CD14-positive monocyte (primary cell): ENCODE measurements around the gene DENND4A. TPM values are rescaled to one million over a fixed set of nuclear protein-coding genes. Genes with fewer than 3 reads are reported as not detected.

Experiments used
- DNase-seq, 3 donors: peaks; one replicate each; pipeline ENCODE4 v3.0.0-alpha.2; 2011 to 2022
- H2AFZ ChIP-seq: 2 replicates; pipeline ENCODE4 v1.6.0; 2012; ENCODE audit warnings: mild to moderate bottlenecking, low read depth, low read length, inconsistent platforms; ENCODE audit not compliant: insufficient read depth, poor library complexity, severe bottlenecking
- H3K27ac ChIP-seq, 2 donors: 1 replicate in 1 of 2; 2 replicates in 1 of 2; pipeline ENCODE4 v1.5.1; 2012 to 2013; ENCODE audit warnings: low read length in 2 of 2, control low read depth in 1 of 2, inconsistent platforms in 1 of 2, low read depth in 1 of 2, mild to moderate bottlenecking in 1 of 2
- H3K27me3 ChIP-seq, 2 donors: one replicate each; pipeline versions ENCODE4 v1.6.0 to v1.6.1; 2011 to 2013; ENCODE audit warnings: low read length in 2 of 2; ENCODE audit not compliant: control insufficient read depth in 2 of 2, insufficient read depth in 2 of 2
- H3K36me3 ChIP-seq, 2 donors: replicated peaks in 1 of 2; 1 replicate in 1 of 2; 2 replicates in 1 of 2; pipeline versions ENCODE4 v1.5.1 to v1.6.1; 2012 to 2013; ENCODE audit warnings: low read length in 2 of 2, control low read depth in 1 of 2, inconsistent platforms in 1 of 2, mild to moderate bottlenecking in 1 of 2; ENCODE audit not compliant: insufficient read depth in 2 of 2, control insufficient read depth in 1 of 2
- H3K4me1 ChIP-seq, 2 donors: 1 replicate in 1 of 2; 2 replicates in 1 of 2; pipeline versions ENCODE4 v1.5.1 to v1.6.1; 2012 to 2013; ENCODE audit warnings: low read length in 2 of 2, control low read depth in 1 of 2, inconsistent platforms in 1 of 2, mild to moderate bottlenecking in 1 of 2, moderate library complexity in 1 of 2; ENCODE audit not compliant: insufficient read depth in 2 of 2, control insufficient read depth in 1 of 2
- H3K4me2 ChIP-seq: replicated peaks from 2 replicates; pipeline ENCODE3; 2012; ENCODE audit warnings: low read length, moderate library complexity, mild to moderate bottlenecking; ENCODE audit not compliant: poor library complexity, severe bottlenecking; ENCODE audit errors: extremely low read depth
- H3K4me3 ChIP-seq, 3 experiments: fragments of 200-600 bp in 1 of 3; sonication (generic) in 1 of 3; replicated peaks in 1 of 3; 1 replicate in 2 of 3; 2 replicates in 1 of 3; pipeline ENCODE4 v1.5.1; 2011 to 2013; ENCODE audit warnings: low read length in 3 of 3, mild to moderate bottlenecking in 3 of 3, control low read depth in 2 of 3, low read depth in 2 of 3, inconsistent platforms in 1 of 3, moderate library complexity in 1 of 3
- H3K79me2 ChIP-seq: 2 replicates; pipeline ENCODE4 v1.6.0; 2012; ENCODE audit warnings: mild to moderate bottlenecking, control low read depth, inconsistent platforms, low read length, moderate library complexity; ENCODE audit not compliant: insufficient read depth
- H3K9ac ChIP-seq: 2 replicates; pipeline ENCODE4 v1.6.0; 2017; ENCODE audit warnings: low read length, mild to moderate bottlenecking; ENCODE audit not compliant: insufficient read depth, poor library complexity, severe bottlenecking
- H3K9me3 ChIP-seq, 2 donors: replicated peaks in 1 of 2; 1 replicate in 1 of 2; 2 replicates in 1 of 2; pipeline versions ENCODE4 v1.5.1 to v1.6.1; 2012 to 2013; ENCODE audit warnings: low read length in 2 of 2, control low read depth in 1 of 2; ENCODE audit not compliant: control insufficient read depth in 1 of 2, insufficient read depth in 1 of 2
- H4K20me1 ChIP-seq: 2 replicates; pipeline ENCODE4 v1.6.0; 2012; ENCODE audit warnings: mild to moderate bottlenecking, low read length, control low read depth, moderate library complexity; ENCODE audit not compliant: insufficient read depth
- H3K27ac Mint-ChIP-seq, 7 donors: one replicate each; pipeline ENCODE4 v1.8.0; 2020; ENCODE audit warnings: mild to moderate bottlenecking in 7 of 7, mixed read lengths in 7 of 7, moderate library complexity in 6 of 7, inconsistent platforms in 2 of 7
- H3K27me3 Mint-ChIP-seq, 3 donors: one replicate each; pipeline ENCODE4 v1.8.0; 2021 to 2022; ENCODE audit warnings: low read depth in 3 of 3, mild to moderate bottlenecking in 3 of 3, mixed read lengths in 3 of 3, moderate library complexity in 3 of 3, inconsistent platforms in 1 of 3
- H3K36me3 Mint-ChIP-seq, 2 donors: one replicate each; pipeline ENCODE4 v1.8.0; 2020; ENCODE audit warnings: mixed read lengths in 2 of 2, inconsistent platforms in 1 of 2, mild to moderate bottlenecking in 1 of 2
- H3K4me1 Mint-ChIP-seq: one replicate; pipeline ENCODE4 v1.8.0; 2020; ENCODE audit warnings: mild to moderate bottlenecking, mixed read lengths
- H3K4me3 Mint-ChIP-seq, 2 donors: one replicate each; pipeline ENCODE4 v1.8.0; 2020; ENCODE audit warnings: mild to moderate bottlenecking in 2 of 2, mixed read lengths in 2 of 2, moderate library complexity in 1 of 2
- H3K9me3 Mint-ChIP-seq, 7 donors: one replicate each; pipeline ENCODE4 v1.8.0; 2020 to 2022; ENCODE audit warnings: mixed read lengths in 7 of 7, mild to moderate bottlenecking in 6 of 7, moderate library complexity in 6 of 7, inconsistent platforms in 2 of 7
- CTCF ChIP-seq: fragments of 200-600 bp; IDR thresholded peaks from one replicate; pipeline ENCODE4 v1.8.0; 2022; ENCODE audit warnings: antibody characterized with exemption, mild to moderate bottlenecking
- WGBS: methylation state at CpG from one replicate; pipeline ENCODE4 v1.1.5; 2013; ENCODE audit warnings: missing lambda C conversion rate; ENCODE audit not compliant: insufficient coverage; 5-methylcytosine and 5-hydroxymethylcytosine counted together
- intact Hi-C, 2 donors: fragments of 100-400 bp; cut with micrococcal nuclease; formaldehyde crosslinking; loops; one replicate each; pipeline versions ENCODE4 v1.15.0 to v1.15.1; 2023
- polyA plus RNA-seq, 3 donors: library from polyadenylated mRNA; depleted of rRNA in 1 of 3; unstranded in 2 of 3; stranded (reverse) in 1 of 3; fragments of 300-500 nt in 2 of 3; fragments of >200 nt in 1 of 3; fragmentation: Illumina TruSeq in 2 of 3; gene quantifications; 1 replicate in 2 of 3; 2 replicates in 1 of 3; pipeline ENCODE4 v1.2.3, GENCODE V29; 2012 to 2021

The DENND4A gene
- polyA plus RNA-seq, 3 donors: 4.6 to 11.0 (median 6.9) TPM

- peaks cover 0 to 3% of the 10 kb centered on the region in 2 donors for H3K36me3 Mint-ChIP-seq
- DNase-seq: no peak
- Histone ChIP-seq H3K27me3 (no peaks in the 10 kb centered on the region), H4K20me1 (no peaks in the 10 kb centered on the region), H3K36me3 (peaks cover 0 to 5% of the 10 kb centered on the region in 2 donors), H3K9ac (peak overlapping the region; percentile 91), H3K9me3 (no peaks in the 10 kb centered on the region), H3K4me3 (peak overlapping the region; percentile 69 to 90 (median 74)), H3K4me2 (peak overlapping the region; percentile 82), H3K27ac (peak overlapping the region in 1 of 2 donors; percentile 92), H3K79me2 (peaks cover 35% of the 10 kb centered on the region), H3K4me1 (peaks cover 17 to 20% of the 10 kb centered on the region in 2 donors), H2AFZ (peak overlapping the region; percentile 88)
- peaks cover 25% of the 10 kb centered on the region for H3K4me1 Mint-ChIP-seq
- peak overlapping the region; percentile 97 to 99 for H3K4me3 Mint-ChIP-seq
- WGBS: 20% methylated on average over 1 of the region's 5 CpGs
- H3K27me3 Mint-ChIP-seq: peaks cover 0 to 1% (median 0%) of the 10 kb centered on the region in 3 donors
- no peak for TF ChIP-seq CTCF
- peak overlapping the region in 6 of 7 donors; percentile 93 to 96 (median 94) for H3K27ac Mint-ChIP-seq
- H3K9me3 Mint-ChIP-seq: no peaks in the 10 kb centered on the region
- intact Hi-C loops: no loop called here
Measured at GRCh38 chr15:65611888-65612615, 180.0 kb downstream of the DENND4A start.

GRCh38 chr15:65610871-65611718 lies 181.0 kb downstream of the DENND4A start, which contains the start of gene INTS14:
INTS14 (minus strand) TSS chr15:65611131; CDS start chr15:65607380, 3,751 bp downstream.
- peaks cover 0 to 10% of the 10 kb centered on the region in 2 donors for H3K36me3 ChIP-seq
- no peaks in the 10 kb centered on the region for H3K27me3 ChIP-seq
- H3K9me3 ChIP-seq: no peaks in the 10 kb centered on the region
- peak; percentile 60 for TF ChIP-seq CTCF
- H3K79me2 ChIP-seq: peaks cover 44% of the 10 kb centered on the region
- H2AFZ ChIP-seq: peak within 1 kb of the TSS; percentile 88
- WGBS: under 1% methylated on average over 64 of the region's 64 CpGs
- H3K4me2 ChIP-seq: peak within 1 kb of the TSS; percentile 82
- H3K36me3 Mint-ChIP-seq: peaks cover 0 to 4% of the 10 kb centered on the region in 2 donors
- DNase-seq: peak; percentile 88 to 92 (median 91)
- intact Hi-C loops: no loop called here
- no peaks in the 10 kb centered on the region for H4K20me1 ChIP-seq
- H3K27me3 Mint-ChIP-seq: peaks cover 0 to 1% (median 0%) of the 10 kb centered on the region in 3 donors
- H3K4me1 Mint-ChIP-seq: peaks cover 25% of the 10 kb centered on the region
- H3K27ac Mint-ChIP-seq: peak within 1 kb of the TSS; percentile 93 to 96 (median 95)
- H3K4me3 Mint-ChIP-seq: peak within 1 kb of the TSS; percentile 97 to 99
- H3K4me3 ChIP-seq: peak within 1 kb of the TSS; percentile 69 to 90 (median 74)
- peak within 1 kb of the TSS; percentile 70 to 92 for H3K27ac ChIP-seq
- peaks cover 17 to 20% of the 10 kb centered on the region in 2 donors for H3K4me1 ChIP-seq
- no peaks in the 10 kb centered on the region for H3K9me3 Mint-ChIP-seq
- H3K9ac ChIP-seq: peak within 1 kb of the TSS; percentile 91
